ENCODE results near the gene SLC43A3.

SLC43A3 gene

DNA sequence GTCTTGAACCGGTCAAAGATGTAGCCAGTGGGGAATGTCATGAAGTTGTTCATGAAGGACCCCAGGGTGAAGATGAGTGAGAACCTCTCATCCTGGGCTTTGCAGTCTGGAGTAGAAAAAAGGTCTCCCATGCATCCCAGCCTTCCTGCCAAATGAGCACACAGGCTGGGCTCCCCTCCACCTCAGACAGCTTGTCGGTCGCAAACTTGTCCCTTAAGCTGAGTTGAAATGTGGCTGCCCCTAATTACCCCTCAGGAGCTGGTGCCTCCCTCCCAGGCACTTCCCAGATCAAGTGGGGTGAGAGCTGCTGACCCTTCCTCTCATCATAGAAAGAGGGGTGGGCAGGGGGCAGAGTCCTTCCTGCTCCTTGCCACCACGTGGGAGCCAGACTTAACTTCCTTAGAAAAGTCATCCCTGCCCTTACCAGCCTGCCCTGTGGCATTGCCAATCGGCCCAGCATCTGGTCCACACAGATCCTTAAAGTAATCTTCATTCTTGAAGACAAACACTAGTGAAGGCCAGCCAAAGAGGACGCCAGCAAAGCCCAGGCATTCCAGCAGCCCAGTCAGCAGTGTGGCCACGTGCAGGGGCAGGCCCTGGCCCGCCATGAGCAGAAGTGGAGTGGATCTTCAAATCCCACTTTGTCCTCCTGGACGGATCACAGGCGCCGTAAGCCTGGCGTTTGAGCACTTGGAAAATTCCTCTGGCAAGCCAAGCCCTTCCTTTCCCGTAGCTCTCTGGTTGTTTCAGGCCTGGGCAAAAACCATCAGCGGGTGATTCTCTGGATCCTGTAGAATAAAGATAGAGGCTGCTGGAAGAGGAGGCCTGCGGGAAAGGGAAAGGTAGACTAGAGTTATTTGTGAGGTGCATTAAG lies 1.1 kb downstream of the SLC43A3 start:
- H3K36me3 ChIP-seq: peaks cover 18% of the 10 kb centered on the region
- H3K4me3 ChIP-seq (ENCODE audit: low read depth in 1 of 2, low read length in 1 of 2): peak overlapping the region; percentile 57 to 75
- no peaks in the 10 kb centered on the region for H3K9me3 ChIP-seq
- peaks cover 34 to 37% of the 10 kb centered on the region in 2 experiments for H3K4me1 ChIP-seq (ENCODE audit: control insufficient read depth in 1 of 2, insufficient read depth in 1 of 2, low read depth in 1 of 2, low read length in 1 of 2)
- H3K27me3 ChIP-seq: no peaks in the 10 kb centered on the region
- no peak for TF ChIP-seq CTCF (IDR thresholded peaks at IDR 0.05)
- peak overlapping the region; percentile 82 for H3K27ac ChIP-seq

DNA sequence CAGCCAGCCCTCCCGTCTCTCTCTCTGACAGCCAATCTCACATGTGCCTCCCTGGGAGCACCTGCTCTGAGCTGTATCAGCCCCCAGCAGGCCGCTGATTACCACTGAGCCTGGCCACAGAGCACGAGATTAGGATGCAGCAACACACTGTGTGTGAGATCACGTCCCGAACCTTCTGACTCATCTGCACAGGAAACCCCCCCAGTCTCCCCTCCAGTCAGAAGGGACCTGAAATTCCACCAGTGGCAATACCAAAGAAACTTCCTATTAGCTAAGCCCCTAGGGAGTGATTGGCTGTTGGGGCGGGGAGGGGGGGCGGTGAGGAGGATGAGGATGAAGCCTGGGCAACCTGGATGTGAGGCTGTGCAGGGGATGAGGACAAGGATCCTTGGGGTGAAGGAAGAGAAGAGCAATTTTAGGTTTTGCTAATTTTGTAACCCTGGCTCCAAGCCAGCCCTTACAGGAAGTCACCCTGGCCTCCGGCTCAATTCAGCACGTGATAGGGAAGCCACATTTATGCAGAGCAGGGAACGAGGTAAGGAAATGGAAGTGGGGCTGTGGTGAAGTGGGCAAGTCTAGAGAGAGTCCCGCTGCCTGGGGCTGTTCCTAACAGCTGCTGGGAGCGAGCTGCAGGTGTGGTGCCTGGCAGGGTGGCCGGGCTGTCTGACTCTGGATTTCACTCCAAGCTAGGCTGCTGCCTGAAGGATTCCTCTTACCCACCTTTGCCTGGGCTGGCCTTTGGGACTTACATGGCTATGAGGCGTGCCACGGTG lies 1.9 kb downstream of the SLC43A3 start:
- H3K36me3 ChIP-seq: peaks cover 26% of the 10 kb centered on the region
- H3K9me3 ChIP-seq: no peaks in the 10 kb centered on the region
- H3K4me1 ChIP-seq (ENCODE audit: control insufficient read depth in 1 of 2, insufficient read depth in 1 of 2, low read depth in 1 of 2, low read length in 1 of 2): peaks cover 34 to 37% of the 10 kb centered on the region in 2 experiments
- TF ChIP-seq CTCF (IDR thresholded peaks at IDR 0.05): no peak
- peak overlapping the region; percentile 82 for H3K27ac ChIP-seq
- H3K27me3 ChIP-seq: no peaks in the 10 kb centered on the region
- peak overlapping the region; percentile 21 to 75 for H3K4me3 ChIP-seq (ENCODE audit: low read depth in 1 of 2, low read length in 1 of 2)

- TF ChIP-seq CTCF (IDR thresholded peaks at IDR 0.05): no peak
- peak overlapping the region; percentile 82 for H3K27ac ChIP-seq
- H3K4me1 ChIP-seq (ENCODE audit: control insufficient read depth in 1 of 2, insufficient read depth in 1 of 2, low read depth in 1 of 2, low read length in 1 of 2): peaks cover 34 to 37% of the 10 kb centered on the region in 2 experiments
- peak overlapping the region in 1 of 2 experiments; percentile 75 for H3K4me3 ChIP-seq (ENCODE audit: low read depth in 1 of 2, low read length in 1 of 2)
- H3K36me3 ChIP-seq: peaks cover 32% of the 10 kb centered on the region
- no peaks in the 10 kb centered on the region for H3K27me3 ChIP-seq
- H3K9me3 ChIP-seq: no peaks in the 10 kb centered on the region
Measured at GRCh38 chr11:57424137-57424791, 2.7 kb downstream of the SLC43A3 start.

- peaks cover 48% of the 10 kb centered on the region for H3K36me3 ChIP-seq
- H3K4me1 ChIP-seq (ENCODE audit: control insufficient read depth in 1 of 2, insufficient read depth in 1 of 2, low read depth in 1 of 2, low read length in 1 of 2): peaks cover 34 to 37% of the 10 kb centered on the region in 2 experiments
- no peak overlapping the region for H3K4me3 ChIP-seq (ENCODE audit: low read depth in 1 of 2, low read length in 1 of 2)
- no peaks in the 10 kb centered on the region for H3K27me3 ChIP-seq
- H3K9me3 ChIP-seq: no peaks in the 10 kb centered on the region
- no peak overlapping the region for H3K27ac ChIP-seq
- TF ChIP-seq CTCF (IDR thresholded peaks at IDR 0.05): no peak
Measured at GRCh38 chr11:57422669-57423068, 4.3 kb downstream of the SLC43A3 start.

- Histone ChIP-seq H3K4me3 (ENCODE audit: low read depth in 1 of 2, low read length in 1 of 2) (no peak overlapping the region), H3K27me3 (no peaks in the 10 kb centered on the region), H3K27ac (no peak overlapping the region), H3K9me3 (no peaks in the 10 kb centered on the region), H3K4me1 (ENCODE audit: control insufficient read depth in 1 of 2, insufficient read depth in 1 of 2, low read depth in 1 of 2, low read length in 1 of 2) (peaks cover 30 to 31% of the 10 kb centered on the region in 2 experiments), H3K36me3 (peaks cover 56% of the 10 kb centered on the region)
- no peak for TF ChIP-seq CTCF (IDR thresholded peaks at IDR 0.05)
Measured at GRCh38 chr11:57421805-57422204, 5.1 kb downstream of the SLC43A3 start.
